Stomach (tissue), 4 donors: ENCODE results near the gene HTR3E.

Source experiments
- CTCF ChIP-seq, 7 experiments: fragments of 450-650 bp in 4 of 7; fragments of 200-600 bp in 3 of 7; sonication (generic) in 3 of 7; IDR thresholded peaks; one replicate each; pipeline ENCODE4 v1.5.1; 2016 to 2019; ENCODE audit warnings: antibody characterized with exemption in 7 of 7, control low read depth in 2 of 7, mild to moderate bottlenecking in 1 of 7
- EP300 ChIP-seq: sonication (generic); formaldehyde crosslinking; IDR thresholded peaks from one replicate; pipeline ENCODE4 v1.6.1; 2017; ENCODE audit warnings: antibody characterized with exemption
- POLR2A ChIP-seq, 4 donors: fragments of 450-650 bp; IDR thresholded peaks; one replicate each; pipeline ENCODE4 v1.6.1; 2016; ENCODE audit warnings: antibody characterized with exemption in 4 of 4, control low read depth in 2 of 4, mild to moderate bottlenecking in 1 of 4, moderate library complexity in 1 of 4

- TF ChIP-seq POLR2A (IDR thresholded peaks at IDR 0.05) (no peak), CTCF (IDR thresholded peaks at IDR 0.05) (no peak), EP300 (no peak)
Observed at GRCh38 chr3:184149123-184149522, 52.3 kb downstream of the HTR3E start.
